Lower leg skin (tissue), 4 donors: ENCODE measurements around the gene POGZ. TPM values are rescaled to one million over a fixed set of nuclear protein-coding genes. Genes with fewer than 3 reads are reported as not detected.

ENCODE experiments used
- DNase-seq, 2 donors: peaks; one replicate each; pipeline ENCODE4 v3.0.0-alpha.2; 2019; ENCODE audit warnings: low spot score in 2 of 2
- H3K4me3 ChIP-seq: fragments of 200-600 bp; sonication (generic); 2 replicates; pipeline ENCODE4 v1.5.1; 2017; ENCODE audit warnings: mild to moderate bottlenecking, low read depth; ENCODE audit not compliant: poor library complexity, severe bottlenecking
- CTCF ChIP-seq, 3 donors: fragments of 450-650 bp; IDR thresholded peaks; one replicate each; pipeline ENCODE4 v1.5.1; 2016; ENCODE audit warnings: antibody characterized with exemption in 3 of 3, mild to moderate bottlenecking in 3 of 3, moderate library complexity in 2 of 3
- POLR2A ChIP-seq, 2 donors: fragments of 450-650 bp; IDR thresholded peaks; one replicate each; pipeline ENCODE4 v1.6.1; 2016 to 2017; ENCODE audit warnings: antibody characterized with exemption in 2 of 2, mild to moderate bottlenecking in 1 of 2, moderate library complexity in 1 of 2
- WGBS, 2 donors: methylation state at CpG; one replicate each; pipeline ENCODE4 v1.1.5; 2018; 5-methylcytosine and 5-hydroxymethylcytosine counted together
- intact Hi-C: fragments of 100-400 bp; cut with DNase I; formaldehyde crosslinking; loops from one replicate; pipeline ENCODE4 v1.15.0; 2023; ENCODE audit warnings: low total_unique reads
- total RNA-seq, 4 donors: library from RNA; depleted of rRNA; stranded (reverse); fragments of >200 nt; gene quantifications; one replicate each; pipeline ENCODE4 v1.1.0, GENCODE V29; 2016

POGZ gene
- total RNA-seq, 4 donors from 2014 or later = 23.7 to 71.8 (median 26.8) TPM

GRCh38 chr1:151461694-151462093 lies 2.4 kb upstream of the POGZ start:
- 77% methylated on average over 5 of the region's 5 CpGs for WGBS, 2 donors
- H3K4me3 ChIP-seq = no peak overlapping the region
- intact Hi-C loops = no loop called here
- no peak for DNase-seq
- no peak for TF ChIP-seq POLR2A (IDR thresholded peaks at IDR 0.05)
- TF ChIP-seq CTCF (IDR thresholded peaks at IDR 0.05) = no peak

GRCh38 chr1:151458802-151459330 lies 428 bp downstream of the POGZ start:
- DNase-seq = peak; percentile 43 to 90
- H3K4me3 ChIP-seq = peak overlapping the region; percentile 63
- intact Hi-C loops = no loop called here
- WGBS, 2 donors = 0% methylated on average over 6 of the region's 77 CpGs; no CpG with 5 or more reads in 1 of the 2 donors
- TF ChIP-seq CTCF (IDR thresholded peaks at IDR 0.05) = no peak
- TF ChIP-seq POLR2A (IDR thresholded peaks at IDR 0.05) = no peak

- WGBS, 2 donors = 0 to 1% methylated on average over 26 of the region's 69 CpGs
- TF ChIP-seq CTCF (IDR thresholded peaks at IDR 0.05) (no peak), POLR2A (IDR thresholded peaks at IDR 0.05) (no peak)
- peak; percentile 43 to 92 for DNase-seq
- intact Hi-C loops = no loop called here
- peak overlapping the region; percentile 25 for H3K4me3 ChIP-seq
Observed at GRCh38 chr1:151457911-151458801, 1.1 kb downstream of the POGZ start.

- no peak overlapping the region for H3K4me3 ChIP-seq
- WGBS, 2 donors = 59 to 64% methylated on average over 1 of the region's 1 CpG
- no peak for DNase-seq
- intact Hi-C loops = no loop called here
- TF ChIP-seq CTCF (IDR thresholded peaks at IDR 0.05) (no peak), POLR2A (IDR thresholded peaks at IDR 0.05) (no peak)
Observed at GRCh38 chr1:151455966-151456365, 3.3 kb downstream of the POGZ start.

GRCh38 chr1:151455231-151455630 lies 4.1 kb downstream of the POGZ start:
- 72 to 78% methylated on average over 2 of the region's 2 CpGs for WGBS, 2 donors
- no peak overlapping the region for H3K4me3 ChIP-seq
- DNase-seq = no peak
- TF ChIP-seq CTCF (IDR thresholded peaks at IDR 0.05) (no peak), POLR2A (IDR thresholded peaks at IDR 0.05) (no peak)
- intact Hi-C loops = no loop called here
